NCI-H146 treated with DMSO at 0.1 percent for 48 hours (cell line): ENCODE results near the gene KLK5.

Experiments
- DNase-seq: peaks from one replicate; lab custom pipeline; 2025; ENCODE audit not compliant: unreplicated experiment; lab: John Stamatoyannopoulos, UW

KLK5 gene

GRCh38 chr19:50969413-50969760 lies 16.5 kb upstream of the KLK5 start, which contains the start of gene KLK6:
KLK6 (minus strand) TSS chr19:50969591; CDS start chr19:50968104, 1,487 bp downstream.
- no peak for DNase-seq

- DNase-seq, result no peak
Measured at GRCh38 chr19:50968716-50969412, 16.0 kb upstream of the KLK5 start.

GRCh38 chr19:50967929-50968715 lies 15.3 kb upstream of the KLK5 start:
- no peak for DNase-seq

GRCh38 chr19:50964266-50964665 lies 11.4 kb upstream of the KLK5 start:
- no peak for DNase-seq

- no peak for DNase-seq
Measured at GRCh38 chr19:50963381-50963780, 10.5 kb upstream of the KLK5 start.

- DNase-seq, result no peak
Measured at GRCh38 chr19:50962245-50962644, 9.4 kb upstream of the KLK5 start.

- DNase-seq, result no peak
Measured at GRCh38 chr19:50959731-50960500, 7.1 kb upstream of the KLK5 start.

GRCh38 chr19:50957587-50957986 lies 4.7 kb upstream of the KLK5 start:
- DNase-seq, result no peak

- no peak for DNase-seq
Measured at GRCh38 chr19:50949861-50950260, 3.0 kb downstream of the KLK5 start.

- no peak for DNase-seq
Measured at GRCh38 chr19:50947123-50947522, 5.7 kb downstream of the KLK5 start.

- no peak for DNase-seq
Measured at GRCh38 chr19:50944795-50945194, 8.0 kb downstream of the KLK5 start.

GRCh38 chr19:50943074-50943828 lies 9.6 kb downstream of the KLK5 start:
- DNase-seq, result no peak

- DNase-seq, result no peak
Measured at GRCh38 chr19:50939596-50939995, 13.2 kb downstream of the KLK5 start.

- no peak for DNase-seq
Measured at GRCh38 chr19:50933640-50934039, 19.2 kb downstream of the KLK5 start.

GRCh38 chr19:50932690-50933083 lies 20.2 kb downstream of the KLK5 start:
- DNase-seq, result no peak

GRCh38 chr19:50932018-50932689 lies 20.7 kb downstream of the KLK5 start:
- no peak for DNase-seq

- no peak for DNase-seq
Measured at GRCh38 chr19:50931023-50931422, 21.8 kb downstream of the KLK5 start.

- no peak for DNase-seq
Measured at GRCh38 chr19:50928831-50929230, 24.0 kb downstream of the KLK5 start.

GRCh38 chr19:50926144-50926543 lies 26.7 kb downstream of the KLK5 start:
- no peak for DNase-seq

GRCh38 chr19:50925734-50926133 lies 27.1 kb downstream of the KLK5 start:
- DNase-seq, result no peak

GRCh38 chr19:50924586-50924985 lies 28.3 kb downstream of the KLK5 start:
- no peak for DNase-seq
